ENCODE results near the gene KCNMB2. TPM values are rescaled to one million over a fixed set of nuclear protein-coding genes. Genes with fewer than 3 reads are reported as not detected.
"Not testable (repeated sequence)": the region's sequence is repeated elsewhere in the genome, so short reads cannot be mapped to it uniquely, and the experiment has no call there.

Gene KCNMB2
- total RNA-seq, 1 donor: not detected

- TF ChIP-seq, protein P1, sequence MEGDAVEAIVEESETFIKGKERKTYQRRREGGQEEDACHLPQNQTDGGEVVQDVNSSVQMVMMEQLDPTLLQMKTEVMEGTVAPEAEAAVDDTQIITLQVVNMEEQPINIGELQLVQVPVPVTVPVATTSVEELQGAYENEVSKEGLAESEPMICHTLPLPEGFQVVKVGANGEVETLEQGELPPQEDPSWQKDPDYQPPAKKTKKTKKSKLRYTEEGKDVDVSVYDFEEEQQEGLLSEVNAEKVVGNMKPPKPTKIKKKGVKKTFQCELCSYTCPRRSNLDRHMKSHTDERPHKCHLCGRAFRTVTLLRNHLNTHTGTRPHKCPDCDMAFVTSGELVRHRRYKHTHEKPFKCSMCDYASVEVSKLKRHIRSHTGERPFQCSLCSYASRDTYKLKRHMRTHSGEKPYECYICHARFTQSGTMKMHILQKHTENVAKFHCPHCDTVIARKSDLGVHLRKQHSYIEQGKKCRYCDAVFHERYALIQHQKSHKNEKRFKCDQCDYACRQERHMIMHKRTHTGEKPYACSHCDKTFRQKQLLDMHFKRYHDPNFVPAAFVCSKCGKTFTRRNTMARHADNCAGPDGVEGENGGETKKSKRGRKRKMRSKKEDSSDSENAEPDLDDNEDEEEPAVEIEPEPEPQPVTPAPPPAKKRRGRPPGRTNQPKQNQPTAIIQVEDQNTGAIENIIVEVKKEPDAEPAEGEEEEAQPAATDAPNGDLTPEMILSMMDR (IDR thresholded peaks at IDR 0.05; ENCODE audit: insufficient read depth, low read length): no peak
- no peak overlapping the region for H3K4me3 ChIP-seq (ENCODE audit: low read depth, low read length)
- DNase-seq (ENCODE audit: low read depth): no peak
Observed at GRCh38 chr3:178732824-178733223, 196.6 kb downstream of the KCNMB2 start.

GRCh38 chr3:178735032-178735674, 198.9 kb downstream of the KCNMB2 start:
- no peak for DNase-seq (ENCODE audit: low read depth)
- H3K4me3 ChIP-seq (ENCODE audit: low read depth, low read length): no peak overlapping the region
- TF ChIP-seq, protein P1 (IDR thresholded peaks at IDR 0.05; ENCODE audit: insufficient read depth, low read length): no peak

GRCh38 chr3:178736300-178736699, 200.1 kb downstream of the KCNMB2 start:
- no peak for DNase-seq (ENCODE audit: low read depth)
- TF ChIP-seq, protein P1 (IDR thresholded peaks at IDR 0.05; ENCODE audit: insufficient read depth, low read length): no peak
- H3K4me3 ChIP-seq (ENCODE audit: low read depth, low read length): no peak overlapping the region

- TF ChIP-seq, protein P1 (IDR thresholded peaks at IDR 0.05; ENCODE audit: insufficient read depth, low read length): no peak
- H3K4me3 ChIP-seq (ENCODE audit: low read depth, low read length): no peak overlapping the region
- DNase-seq (ENCODE audit: low read depth): no peak
Observed at GRCh38 chr3:178739720-178740119, 203.5 kb downstream of the KCNMB2 start.

- TF ChIP-seq, protein P1 (IDR thresholded peaks at IDR 0.05; ENCODE audit: insufficient read depth, low read length): no peak
- no peak overlapping the region for H3K4me3 ChIP-seq (ENCODE audit: low read depth, low read length)
- no peak for DNase-seq (ENCODE audit: low read depth)
Observed at GRCh38 chr3:178741020-178741419, 204.8 kb downstream of the KCNMB2 start.

- no peak for DNase-seq (ENCODE audit: low read depth)
- TF ChIP-seq, protein P1 (IDR thresholded peaks at IDR 0.05; ENCODE audit: insufficient read depth, low read length): no peak
- H3K4me3 ChIP-seq (ENCODE audit: low read depth, low read length): no peak overlapping the region
Observed at GRCh38 chr3:178743297-178743696, 207.1 kb downstream of the KCNMB2 start.

GRCh38 chr3:178745861-178746655, 209.8 kb downstream of the KCNMB2 start:
- not testable (repeated sequence) for DNase-seq (ENCODE audit: low read depth); H3K4me3 ChIP-seq (ENCODE audit: low read depth, low read length)

Data from fibroblast of the aortic adventitia (primary cell).